ENCODE data around the gene AAGAB.
A peak's percentile ranks its signal among the peaks of the same experiment; 100 is the strongest.

Gene AAGAB

DNA sequence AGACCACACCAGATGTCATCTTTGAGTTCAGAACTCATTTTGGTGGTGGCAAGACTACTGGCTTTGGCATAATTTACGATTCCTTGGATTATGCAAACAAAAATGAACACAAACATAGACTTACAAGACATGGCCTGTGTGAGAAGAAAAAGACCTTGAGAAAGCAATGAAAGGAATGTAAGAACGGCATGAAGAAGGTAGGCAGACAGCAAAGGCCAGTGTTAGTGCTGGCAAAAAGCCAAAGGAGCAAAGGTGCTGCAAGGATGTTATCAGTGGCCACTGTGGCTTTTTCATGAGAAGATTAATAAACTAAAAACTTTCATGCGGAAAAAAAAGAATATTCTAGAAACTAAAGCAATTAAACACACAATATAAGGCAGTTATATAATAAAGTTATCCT, 21.9 kb downstream of the AAGAB start:
- DNase-seq (ENCODE audit: low read depth), result no peak
- TF ChIP-seq, protein P1, sequence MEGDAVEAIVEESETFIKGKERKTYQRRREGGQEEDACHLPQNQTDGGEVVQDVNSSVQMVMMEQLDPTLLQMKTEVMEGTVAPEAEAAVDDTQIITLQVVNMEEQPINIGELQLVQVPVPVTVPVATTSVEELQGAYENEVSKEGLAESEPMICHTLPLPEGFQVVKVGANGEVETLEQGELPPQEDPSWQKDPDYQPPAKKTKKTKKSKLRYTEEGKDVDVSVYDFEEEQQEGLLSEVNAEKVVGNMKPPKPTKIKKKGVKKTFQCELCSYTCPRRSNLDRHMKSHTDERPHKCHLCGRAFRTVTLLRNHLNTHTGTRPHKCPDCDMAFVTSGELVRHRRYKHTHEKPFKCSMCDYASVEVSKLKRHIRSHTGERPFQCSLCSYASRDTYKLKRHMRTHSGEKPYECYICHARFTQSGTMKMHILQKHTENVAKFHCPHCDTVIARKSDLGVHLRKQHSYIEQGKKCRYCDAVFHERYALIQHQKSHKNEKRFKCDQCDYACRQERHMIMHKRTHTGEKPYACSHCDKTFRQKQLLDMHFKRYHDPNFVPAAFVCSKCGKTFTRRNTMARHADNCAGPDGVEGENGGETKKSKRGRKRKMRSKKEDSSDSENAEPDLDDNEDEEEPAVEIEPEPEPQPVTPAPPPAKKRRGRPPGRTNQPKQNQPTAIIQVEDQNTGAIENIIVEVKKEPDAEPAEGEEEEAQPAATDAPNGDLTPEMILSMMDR (conservative IDR thresholded peaks at IDR 0.05; ENCODE audit: low read length), result no peak
- H3K4me3 ChIP-seq (ENCODE audit: low read length), result no peak overlapping the region

DNA sequence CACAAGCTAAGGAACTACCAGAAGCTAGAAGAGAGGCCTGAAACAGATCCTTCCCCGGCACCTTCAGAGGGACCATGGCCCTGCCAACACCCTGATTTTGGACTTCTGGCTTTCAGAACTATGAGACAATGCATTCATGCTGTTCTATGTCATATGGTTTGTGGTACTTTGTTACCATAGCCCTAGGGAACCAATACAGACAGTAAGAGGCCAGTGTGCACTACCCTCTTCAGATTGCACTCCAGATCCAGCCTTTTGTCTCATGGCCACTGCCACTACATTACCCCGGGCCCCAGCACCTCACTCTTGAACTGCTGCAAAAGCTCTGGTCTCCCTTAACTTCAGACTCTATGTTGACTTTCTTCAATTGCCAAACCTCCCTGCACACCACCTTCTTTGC, 24.0 kb downstream of the AAGAB start:
- no peak for DNase-seq (ENCODE audit: low read depth)
- no peak overlapping the region for H3K4me3 ChIP-seq (ENCODE audit: low read length)
- TF ChIP-seq, protein P1 (conservative IDR thresholded peaks at IDR 0.05; ENCODE audit: low read length), result no peak

DNA sequence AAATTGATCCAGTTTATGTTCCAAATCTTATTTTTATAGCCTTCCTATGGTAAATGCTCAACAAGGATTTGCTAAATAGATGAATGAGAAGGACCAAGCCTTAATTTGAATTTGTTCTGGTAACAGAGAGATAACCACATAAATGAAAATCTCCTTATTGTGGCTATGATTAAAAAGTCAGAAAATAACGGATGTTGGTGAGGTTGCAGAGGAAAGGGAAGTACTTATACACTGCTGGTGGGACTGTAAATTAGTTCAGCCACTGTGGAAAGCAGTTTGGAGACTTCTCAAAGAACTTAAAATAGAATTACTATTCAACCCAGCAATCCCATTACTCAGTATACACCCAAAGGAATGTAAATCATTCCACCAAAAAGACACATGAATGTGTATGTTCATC, 26.2 kb downstream of the AAGAB start:
- no peak overlapping the region for H3K4me3 ChIP-seq (ENCODE audit: low read length)
- DNase-seq (ENCODE audit: low read depth), result no peak
- TF ChIP-seq, protein P1 (conservative IDR thresholded peaks at IDR 0.05; ENCODE audit: low read length), result no peak

DNA sequence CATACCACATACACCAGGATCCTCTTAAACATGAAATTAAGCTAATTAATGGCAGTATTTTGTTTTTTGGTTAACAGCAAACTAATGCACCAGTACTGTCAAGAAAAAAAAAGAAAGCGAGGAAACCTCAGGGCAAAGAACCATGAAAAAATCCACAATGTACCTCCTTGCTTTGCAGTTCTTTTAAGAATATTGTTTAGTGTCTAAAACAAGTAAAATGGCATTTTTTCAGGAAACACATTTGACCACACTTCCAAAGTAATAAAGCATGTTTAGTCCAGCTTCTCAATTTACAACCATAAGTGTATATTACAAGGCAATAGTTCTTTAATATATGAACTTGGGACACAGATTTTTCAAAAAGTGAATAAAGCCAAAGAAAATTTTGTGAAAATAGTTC, 26.6 kb downstream of the AAGAB start:
- TF ChIP-seq, protein P1 (conservative IDR thresholded peaks at IDR 0.05; ENCODE audit: low read length), result no peak
- H3K4me3 ChIP-seq (ENCODE audit: low read length), result no peak overlapping the region
- no peak for DNase-seq (ENCODE audit: low read depth)

DNA sequence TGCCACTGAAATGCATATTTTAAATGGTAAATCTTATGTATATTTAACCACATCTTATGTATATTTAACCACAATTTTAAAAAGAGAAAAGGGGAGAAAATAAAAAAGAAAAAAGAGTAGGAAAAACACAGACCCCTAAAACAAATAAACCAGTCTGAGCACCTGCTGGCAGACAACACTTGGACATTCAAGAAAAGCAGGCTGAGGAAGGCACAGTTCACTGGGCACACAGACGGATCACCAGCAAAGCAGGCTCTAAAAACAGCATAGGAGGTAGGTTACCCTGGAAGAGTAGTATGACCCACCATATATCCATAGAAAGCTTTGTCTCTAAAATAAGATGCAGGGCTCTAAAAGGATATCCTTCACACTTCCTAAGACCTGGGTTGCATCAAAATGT, 27.0 kb downstream of the AAGAB start:
- no peak for DNase-seq (ENCODE audit: low read depth)
- TF ChIP-seq, protein P1 (conservative IDR thresholded peaks at IDR 0.05; ENCODE audit: low read length), result no peak
- H3K4me3 ChIP-seq (ENCODE audit: low read length), result no peak overlapping the region

DNA sequence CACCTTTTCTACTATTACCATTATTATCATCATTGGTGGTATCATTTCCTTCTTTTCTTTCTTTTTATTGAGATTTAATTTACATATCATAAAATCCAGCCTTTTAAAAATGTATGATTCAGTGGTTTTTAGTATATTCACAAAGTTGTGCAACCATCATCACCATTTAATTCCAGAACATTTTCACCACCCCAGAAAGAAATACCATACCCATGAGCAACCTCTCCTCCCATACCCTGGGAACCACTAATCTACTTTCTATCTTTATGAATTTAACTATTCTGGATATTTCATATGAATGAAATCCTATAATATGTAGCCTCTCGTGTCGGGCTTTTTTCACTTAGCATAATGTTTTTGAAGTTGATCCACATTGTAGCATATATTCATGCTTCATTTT, 29.1 kb downstream of the AAGAB start:
- peak; percentile 79 for DNase-seq (ENCODE audit: low read depth)
- TF ChIP-seq, protein P1 (conservative IDR thresholded peaks at IDR 0.05; ENCODE audit: low read length), result no peak
- H3K4me3 ChIP-seq (ENCODE audit: low read length), result no peak overlapping the region

DNA sequence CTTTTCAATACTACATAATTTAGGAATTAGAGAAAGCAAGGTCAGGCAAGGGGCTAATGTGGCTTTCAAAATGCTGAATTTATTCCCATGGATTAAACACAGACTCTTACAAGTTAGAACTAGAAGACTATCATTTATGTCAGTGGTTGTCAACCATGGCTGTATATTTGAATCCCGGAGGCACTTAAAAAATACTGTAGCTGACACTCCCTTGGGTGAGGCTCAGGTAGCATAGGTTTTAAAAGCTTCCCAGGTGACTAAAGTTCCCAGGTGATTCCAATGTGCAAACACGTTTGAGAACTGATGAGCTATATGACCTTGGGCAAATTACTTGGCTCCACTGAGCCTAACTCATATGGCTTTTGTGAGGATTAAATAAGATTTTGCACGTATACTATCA, 29.6 kb downstream of the AAGAB start:
- DNase-seq (ENCODE audit: low read depth), result no peak
- no peak overlapping the region for H3K4me3 ChIP-seq (ENCODE audit: low read length)
- TF ChIP-seq, protein P1 (conservative IDR thresholded peaks at IDR 0.05; ENCODE audit: low read length), result no peak

All from AG10803 (cell line).